ENCODE measurements around the gene TFCP2.

The TFCP2 gene

GRCh38 chr12:51083126-51083833 is 89.7 kb downstream of the TFCP2 start, which contains the start of gene CSRNP2 (continued):
- TF ChIP-seq KLF9 (tag by site-specific recombination; IDR thresholded peaks at IDR 0.05; ENCODE audit: low read depth), result peak; percentile 79
- peak; percentile 92; the same call in 1 of the 2 replicates for TF ChIP-seq ZNF561 (tag by site-specific recombination; IDR thresholded peaks at IDR 0.05; ENCODE audit: borderline replicate concordance)
- no peak for TF ChIP-seq ZNF701 (tag by site-specific recombination; IDR thresholded peaks at IDR 0.05)
- no peak for TF ChIP-seq ZNF548 (tag by site-specific recombination; IDR thresholded peaks at IDR 0.05)
- TF ChIP-seq EGR2 (tag by site-specific recombination; IDR thresholded peaks at IDR 0.05; ENCODE audit: low read depth), result peak; percentile 83
- peak; percentile 90 for TF ChIP-seq ZNF341 (tag by site-specific recombination; IDR thresholded peaks at IDR 0.05; ENCODE audit: low read depth)
- no peak for TF ChIP-seq ZNF24 (tag by site-specific recombination; IDR thresholded peaks at IDR 0.05)
- peak; percentile 71; the same call in 1 of the 2 replicates for TF ChIP-seq KLF10 (tag by site-specific recombination; IDR thresholded peaks at IDR 0.05)
- peak; percentile 65 for TF ChIP-seq ZBTB48 (tag by site-specific recombination; IDR thresholded peaks at IDR 0.05)
- no peak for TF ChIP-seq ZSCAN18 (tag by site-specific recombination; IDR thresholded peaks at IDR 0.05)
- TF ChIP-seq ZNF211 (tag by site-specific recombination; IDR thresholded peaks at IDR 0.05; ENCODE audit: low read depth), result no peak
- peak; percentile 94 for TF ChIP-seq ZNF184 (tag by site-specific recombination; IDR thresholded peaks at IDR 0.05)
- TF ChIP-seq ZNF449 (tag by site-specific recombination; IDR thresholded peaks at IDR 0.05), result peak; percentile 99

GRCh38 chr12:51082561-51083125 is 90.3 kb downstream of the TFCP2 start:
- no peaks in the 10 kb centered on the region for H3K36me3 ChIP-seq (ENCODE audit: control insufficient read depth in 2 of 2, insufficient read depth in 1 of 2, low read length in 2 of 2)
- peak overlapping the region; percentile 63 for H3K27ac ChIP-seq (ENCODE audit: extremely low read depth, low read depth, low read length)
- peaks cover 8% of the 10 kb centered on the region; the same call in 1 of the 2 replicates for H3K4me1 ChIP-seq (ENCODE audit: control insufficient read depth, insufficient read depth, low read length)
- ChIA-PET CTCF (interaction anchor here (0.9 kb wide), 1 partner anchor 742 kb away, joined by 3 read pairs; no protein-coding TSS in a partner anchor), POLR2A (interaction anchor here (0.5 to 2.3 kb wide), 39 partner anchors 9 to 730 kb away, joined by 3 to 23 read pairs (median 6); partner anchors contain the start of genes DAZAP2, LETMD1, POU6F1 and SLC11A2)
- H3K9me3 ChIP-seq (ENCODE audit: control insufficient read depth, insufficient read depth, low read depth, low read length), result no peaks in the 10 kb centered on the region
- peak overlapping the region; percentile 91 for H3K4me3 ChIP-seq (ENCODE audit: low read depth, low read length)
- TF ChIP-seq GLIS2 (tag by site-specific recombination; IDR thresholded peaks at IDR 0.05) (no peak), ZNF518A (tag by site-specific recombination; conservative IDR thresholded peaks at IDR 0.05; ENCODE audit: low read depth) (no peak), ZSCAN30 (tag by site-specific recombination; IDR thresholded peaks at IDR 0.05) (no peak), ZNF654 (tag by site-specific recombination; IDR thresholded peaks at IDR 0.05; ENCODE audit: low read depth) (no peak), ZNF426 (tag by site-specific recombination; IDR thresholded peaks at IDR 0.05) (no peak), MZF1 (tag by site-specific recombination; IDR thresholded peaks at IDR 0.05; ENCODE audit: borderline replicate concordance) (0 out of 2 replicates have a peak, but pooled peaks have one; percentile 11), ZNF776 (tag by site-specific recombination; IDR thresholded peaks at IDR 0.05; ENCODE audit: borderline replicate concordance) (no peak), ZNF112 (tag by site-specific recombination; IDR thresholded peaks at IDR 0.05) (no peak), ZNF692 (tag by site-specific recombination; IDR thresholded peaks at IDR 0.05) (no peak), ZEB2 (tag by site-specific recombination; IDR thresholded peaks at IDR 0.05) (no peak), ZNF629 (tag by site-specific recombination; IDR thresholded peaks at IDR 0.05) (no peak; the same call in 1 of the 2 replicates), HOXA7 (CRISPR knock-in tag; IDR thresholded peaks at IDR 0.05; ENCODE audit: borderline replicate concordance) (no peak)
